Neural cell (in vitro differentiated cells): Measurements from ENCODE around the gene NUDT21. TPM values are rescaled to one million over a fixed set of nuclear protein-coding genes. Genes with fewer than 3 reads are reported as not detected.

Source experiments
- H2AFZ ChIP-seq: fragments of 200-600, 300-800 bp; sonication (generic), shearing (Covaris generic); 2 replicates; pipeline ENCODE4 v1.6.0; 2014; ENCODE audit warnings: low read depth, mild to moderate bottlenecking, antibody characterized with exemption, low read length, moderate library complexity
- H3F3A ChIP-seq: fragments of 200-600 bp; shearing (Covaris generic); 2 replicates; pipeline ENCODE4 v1.6.1; 2016; ENCODE audit warnings: mild to moderate bottlenecking, moderate library complexity, mixed read lengths, antibody characterized with exemption, low read length; ENCODE audit not compliant: insufficient read depth, poor library complexity, severe bottlenecking
- H3K27ac ChIP-seq: fragments of 200-600, 300-800 bp; sonication (generic), shearing (Covaris generic); 2 replicates; pipeline ENCODE4 v1.5.1; 2014; ENCODE audit warnings: mild to moderate bottlenecking, low read length, moderate library complexity
- H3K27me3 ChIP-seq: fragments of 300-800, 200-600 bp; sonication (generic), shearing (Covaris generic); 2 replicates; pipeline ENCODE4 v1.6.0; 2014; ENCODE audit warnings: mild to moderate bottlenecking, low read depth, low read length, moderate library complexity; ENCODE audit not compliant: insufficient read depth
- H3K36me3 ChIP-seq: fragments of 300-800, 200-600 bp; sonication (generic), shearing (Covaris generic); 2 replicates; pipeline ENCODE4 v1.5.1; 2014; ENCODE audit warnings: mild to moderate bottlenecking, antibody characterized with exemption, low read length, moderate library complexity; ENCODE audit not compliant: insufficient read depth
- H3K4me2 ChIP-seq: fragments of 300-800, 200-600 bp; sonication (generic), shearing (Covaris generic); 2 replicates; pipeline ENCODE4 v1.6.0; 2014; ENCODE audit warnings: mild to moderate bottlenecking, low read length
- H3K4me3 ChIP-seq: fragments of 300-800, 200-600 bp; sonication (generic), shearing (Covaris generic); 2 replicates; pipeline ENCODE4 v1.5.1; 2014; ENCODE audit warnings: mild to moderate bottlenecking, low read length, moderate library complexity
- H3K79me2 ChIP-seq: fragments of 200-600 bp; shearing (Covaris generic); replicated peaks from 2 replicates; pipeline ENCODE4 v1.6.0; 2014; ENCODE audit warnings: mild to moderate bottlenecking, low read length, moderate library complexity; ENCODE audit not compliant: insufficient read depth
- H3K9ac ChIP-seq: fragments of 300-800, 200-600 bp; sonication (generic), shearing (Covaris generic); 2 replicates; pipeline ENCODE4 v1.6.1; 2016; ENCODE audit warnings: mild to moderate bottlenecking, low read length, mixed read lengths
- H3K9me2 ChIP-seq: fragments of 200-600 bp; shearing (Covaris generic); 2 replicates; pipeline ENCODE4 v1.6.1; 2016; ENCODE audit warnings: mild to moderate bottlenecking, low read length, mixed read lengths; ENCODE audit not compliant: insufficient read depth
- H3K9me3 ChIP-seq: fragments of 200-600, 300-800 bp; sonication (generic), shearing (Covaris generic); 2 replicates; pipeline ENCODE4 v1.6.1; 2016; ENCODE audit warnings: mild to moderate bottlenecking, mixed run types, low read length, moderate library complexity, mixed read lengths
- H4K20me1 ChIP-seq: fragments of 200-600 bp; shearing (Covaris generic); 2 replicates; pipeline ENCODE4 v1.6.1; 2016; ENCODE audit warnings: mild to moderate bottlenecking, mixed run types; ENCODE audit not compliant: insufficient read depth
- CTCF ChIP-seq: fragments of 450-650 bp; IDR thresholded peaks from 2 replicates; pipeline ENCODE4 v1.5.1; 2014; ENCODE audit warnings: antibody characterized with exemption, mild to moderate bottlenecking, moderate library complexity; ENCODE audit not compliant: poor library complexity, severe bottlenecking
- EP300 ChIP-seq: fragments of 450-650 bp; conservative IDR thresholded peaks from 2 replicates; pipeline ENCODE4 v1.6.1; 2014; ENCODE audit warnings: antibody characterized with exemption, mild to moderate bottlenecking, moderate library complexity; ENCODE audit not compliant: poor library complexity, severe bottlenecking
- EZH2 ChIP-seq: fragments of 200-600, 300-800 bp; shearing (Covaris generic), sonication (generic); IDR thresholded peaks from 2 replicates; pipeline ENCODE4 v1.6.1; 2014; ENCODE audit warnings: antibody characterized with exemption, low read length, borderline replicate concordance, mild to moderate bottlenecking; ENCODE audit not compliant: insufficient read depth, poor library complexity, severe bottlenecking
- MXI1 ChIP-seq: fragments of 450-650 bp; conservative IDR thresholded peaks from 2 replicates; pipeline ENCODE4 v1.6.1; 2014; ENCODE audit warnings: antibody characterized with exemption, mild to moderate bottlenecking; ENCODE audit not compliant: poor library complexity, severe bottlenecking
- POLR2AphosphoS5 ChIP-seq: IDR thresholded peaks from 2 replicates; pipeline ENCODE4 v1.6.1; 2012
- RAD21 ChIP-seq: fragments of 450-650 bp; conservative IDR thresholded peaks from 2 replicates; pipeline ENCODE4 v1.6.1; 2014; ENCODE audit warnings: antibody characterized with exemption, mild to moderate bottlenecking, moderate library complexity
- SMC3 ChIP-seq: fragments of 450-650 bp; conservative IDR thresholded peaks from 2 replicates; pipeline ENCODE4 v1.6.1; 2014; ENCODE audit warnings: antibody characterized with exemption, mild to moderate bottlenecking, moderate library complexity; ENCODE audit not compliant: poor library complexity
- TAF1 ChIP-seq: IDR thresholded peaks from 2 replicates; pipeline ENCODE4 v1.6.1; 2012; ENCODE audit warnings: low read depth
- polyA plus RNA-seq: library from polyadenylated mRNA; depleted of rRNA; stranded (reverse); fragments of >200 nt; gene quantifications from 2 replicates; pipeline ENCODE4 v1.2.3, GENCODE V29; 2014
- TF ChIP-seq, protein P1 (sequence below): IDR thresholded peaks from 2 replicates; pipeline ENCODE4 v1.6.1; 2012; ENCODE audit warnings: borderline replicate concordance

Gene NUDT21
- polyA plus RNA-seq, 1 donor from 2014 or later: 192 TPM

DNA sequence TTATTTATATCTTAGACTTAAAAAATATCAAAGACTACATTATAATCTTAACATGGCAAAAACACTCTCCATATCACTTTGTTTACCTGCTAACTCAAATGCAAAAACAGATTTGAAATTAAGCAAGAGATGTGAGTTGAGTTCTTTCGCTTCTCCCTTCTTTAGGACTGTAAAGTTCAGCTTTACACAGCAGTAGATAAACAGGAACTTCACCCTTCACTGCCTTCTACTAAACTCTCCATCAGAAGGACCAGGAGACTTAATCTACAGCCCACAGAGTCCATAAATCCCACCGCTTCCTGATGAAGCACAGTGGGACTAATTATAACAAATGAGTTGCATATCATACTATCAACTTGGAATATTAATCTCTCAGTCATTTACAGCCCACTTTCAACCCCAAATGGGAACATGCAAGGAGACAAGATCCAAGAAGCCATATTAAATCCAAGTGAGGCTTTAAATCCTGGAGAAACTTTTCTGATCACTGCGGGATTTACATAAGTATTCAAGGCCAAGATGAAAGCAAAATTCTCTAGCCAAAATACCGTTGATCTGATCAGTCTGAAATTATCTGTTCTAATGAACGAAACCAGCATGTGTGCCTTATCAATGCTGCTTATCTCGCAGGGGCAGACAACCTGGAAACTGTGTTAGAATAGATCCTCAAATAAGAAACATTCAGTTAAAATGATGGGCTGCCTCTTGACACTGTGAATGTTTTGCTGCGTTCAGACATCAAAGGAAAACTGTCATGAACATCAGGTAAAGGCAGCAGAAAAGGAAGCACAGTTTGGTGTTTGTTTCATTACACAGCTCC is 27.3 kb downstream of the NUDT21 start:
- Histone ChIP-seq H3K79me2 (peaks cover 36% of the 10 kb centered on the region), H3F3A (no peaks in the 10 kb centered on the region), H4K20me1 (peaks cover 5% of the 10 kb centered on the region), H3K9me3 (no peaks in the 10 kb centered on the region), H3K27me3 (no peaks in the 10 kb centered on the region), H3K9me2 (no peaks in the 10 kb centered on the region), H3K27ac (peak overlapping the region; percentile 33), H3K4me2 (peak overlapping the region; percentile 64), H3K9ac (peak overlapping the region; percentile 80), H3K36me3 (no peaks in the 10 kb centered on the region), H2AFZ (no peak overlapping the region), H3K4me3 (peak overlapping the region; percentile 67)
- TF ChIP-seq RAD21 (no peak), EZH2 (no peak), MXI1 (no peak), SMC3 (no peak), CTCF (no peak), TAF1 (no peak), EP300 (no peak), POLR2AphosphoS5 (no peak)
- TF ChIP-seq, protein P1, sequence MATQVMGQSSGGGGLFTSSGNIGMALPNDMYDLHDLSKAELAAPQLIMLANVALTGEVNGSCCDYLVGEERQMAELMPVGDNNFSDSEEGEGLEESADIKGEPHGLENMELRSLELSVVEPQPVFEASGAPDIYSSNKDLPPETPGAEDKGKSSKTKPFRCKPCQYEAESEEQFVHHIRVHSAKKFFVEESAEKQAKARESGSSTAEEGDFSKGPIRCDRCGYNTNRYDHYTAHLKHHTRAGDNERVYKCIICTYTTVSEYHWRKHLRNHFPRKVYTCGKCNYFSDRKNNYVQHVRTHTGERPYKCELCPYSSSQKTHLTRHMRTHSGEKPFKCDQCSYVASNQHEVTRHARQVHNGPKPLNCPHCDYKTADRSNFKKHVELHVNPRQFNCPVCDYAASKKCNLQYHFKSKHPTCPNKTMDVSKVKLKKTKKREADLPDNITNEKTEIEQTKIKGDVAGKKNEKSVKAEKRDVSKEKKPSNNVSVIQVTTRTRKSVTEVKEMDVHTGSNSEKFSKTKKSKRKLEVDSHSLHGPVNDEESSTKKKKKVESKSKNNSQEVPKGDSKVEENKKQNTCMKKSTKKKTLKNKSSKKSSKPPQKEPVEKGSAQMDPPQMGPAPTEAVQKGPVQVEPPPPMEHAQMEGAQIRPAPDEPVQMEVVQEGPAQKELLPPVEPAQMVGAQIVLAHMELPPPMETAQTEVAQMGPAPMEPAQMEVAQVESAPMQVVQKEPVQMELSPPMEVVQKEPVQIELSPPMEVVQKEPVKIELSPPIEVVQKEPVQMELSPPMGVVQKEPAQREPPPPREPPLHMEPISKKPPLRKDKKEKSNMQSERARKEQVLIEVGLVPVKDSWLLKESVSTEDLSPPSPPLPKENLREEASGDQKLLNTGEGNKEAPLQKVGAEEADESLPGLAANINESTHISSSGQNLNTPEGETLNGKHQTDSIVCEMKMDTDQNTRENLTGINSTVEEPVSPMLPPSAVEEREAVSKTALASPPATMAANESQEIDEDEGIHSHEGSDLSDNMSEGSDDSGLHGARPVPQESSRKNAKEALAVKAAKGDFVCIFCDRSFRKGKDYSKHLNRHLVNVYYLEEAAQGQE: no peak

GRCh38 chr16:56422896-56423441 is 28.2 kb downstream of the NUDT21 start:
- H2AFZ ChIP-seq: no peak overlapping the region
- no peaks in the 10 kb centered on the region for H3K9me2 ChIP-seq
- peaks cover 36% of the 10 kb centered on the region for H3K79me2 ChIP-seq
- H4K20me1 ChIP-seq: peaks cover 5% of the 10 kb centered on the region
- H3K9ac ChIP-seq: no peak overlapping the region
- no peaks in the 10 kb centered on the region for H3F3A ChIP-seq
- no peaks in the 10 kb centered on the region for H3K9me3 ChIP-seq
- H3K4me3 ChIP-seq: peak overlapping the region; percentile 67
- H3K27ac ChIP-seq: no peak overlapping the region
- H3K4me2 ChIP-seq: no peak overlapping the region
- TF ChIP-seq EZH2: no peak
- no peak for TF ChIP-seq MXI1
- no peak for TF ChIP-seq SMC3
- TF ChIP-seq RAD21: no peak
- TF ChIP-seq TAF1: no peak
- TF ChIP-seq, protein P1: no peak
- no peak for TF ChIP-seq EP300
- no peak for TF ChIP-seq CTCF
- TF ChIP-seq POLR2AphosphoS5: no peak
- H3K27me3 ChIP-seq: no peaks in the 10 kb centered on the region
- H3K36me3 ChIP-seq: no peaks in the 10 kb centered on the region
